Measurements from ENCODE around the gene TMEM128.

- TF ChIP-seq CTCF (IDR thresholded peaks at IDR 0.05; ENCODE audit: low read depth, low read length): no peak
- TF ChIP-seq POLR2A (IDR thresholded peaks at IDR 0.05; ENCODE audit: extremely low read depth, insufficient read length): no peak
Measured at GRCh38 chr4:4217113-4217512, 30.9 kb downstream of the TMEM128 start.
